ENCODE data around the gene DTD1.

Gene DTD1

GRCh38 chr20:18635380-18635779 is 47.5 kb downstream of the DTD1 start:
- Histone ChIP-seq H3K36me3 (ENCODE audit: insufficient read depth, low read length) (no peaks in the 10 kb centered on the region), H3K4me1 (ENCODE audit: control insufficient read depth, insufficient read depth, low read length, unreplicated experiment) (no peaks in the 10 kb centered on the region), H2AFZ (ENCODE audit: low read length, unreplicated experiment) (no peak overlapping the region), H3K4me3 (ENCODE audit: low read depth, low read length) (no peak overlapping the region), H3K79me2 (ENCODE audit: control insufficient read depth, insufficient read depth, low read length, unreplicated experiment) (no peaks in the 10 kb centered on the region), H3K27ac (ENCODE audit: low read depth, low read length) (no peak overlapping the region), H3K27me3 (ENCODE audit: insufficient read depth, low read length) (no peaks in the 10 kb centered on the region)

- no peak overlapping the region for H2AFZ ChIP-seq (ENCODE audit: low read length, unreplicated experiment)
- no peak overlapping the region for H3K4me3 ChIP-seq (ENCODE audit: low read depth, low read length)
- no peaks in the 10 kb centered on the region for H3K27me3 ChIP-seq (ENCODE audit: insufficient read depth, low read length)
- no peaks in the 10 kb centered on the region for H3K36me3 ChIP-seq (ENCODE audit: insufficient read depth, low read length)
- no peaks in the 10 kb centered on the region for H3K4me1 ChIP-seq (ENCODE audit: control insufficient read depth, insufficient read depth, low read length, unreplicated experiment)
- H3K27ac ChIP-seq (ENCODE audit: low read depth, low read length) = no peak overlapping the region
- H3K79me2 ChIP-seq (ENCODE audit: control insufficient read depth, insufficient read depth, low read length, unreplicated experiment) = no peaks in the 10 kb centered on the region
Observed at GRCh38 chr20:18637224-18637623, 49.4 kb downstream of the DTD1 start.

- Histone ChIP-seq H3K27me3 (ENCODE audit: insufficient read depth, low read length) (no peaks in the 10 kb centered on the region), H3K4me1 (ENCODE audit: control insufficient read depth, insufficient read depth, low read length, unreplicated experiment) (no peaks in the 10 kb centered on the region), H3K36me3 (ENCODE audit: insufficient read depth, low read length) (no peaks in the 10 kb centered on the region)
Observed at GRCh38 chr20:18638768-18639167, 50.9 kb downstream of the DTD1 start.

GRCh38 chr20:18639501-18639979 is 51.7 kb downstream of the DTD1 start:
- Histone ChIP-seq H3K79me2 (ENCODE audit: control insufficient read depth, insufficient read depth, low read length, unreplicated experiment) (no peaks in the 10 kb centered on the region), H3K36me3 (ENCODE audit: insufficient read depth, low read length) (no peaks in the 10 kb centered on the region), H3K27ac (ENCODE audit: low read depth, low read length) (no peak overlapping the region), H3K27me3 (ENCODE audit: insufficient read depth, low read length) (no peaks in the 10 kb centered on the region), H3K4me1 (ENCODE audit: control insufficient read depth, insufficient read depth, low read length, unreplicated experiment) (no peaks in the 10 kb centered on the region), H2AFZ (ENCODE audit: low read length, unreplicated experiment) (no peak overlapping the region), H3K4me3 (ENCODE audit: low read depth, low read length) (no peak overlapping the region)

More at GRCh38 chr20:18638768-18639167, 50.9 kb downstream of the DTD1 start:
- Histone ChIP-seq H3K79me2 (ENCODE audit: control insufficient read depth, insufficient read depth, low read length, unreplicated experiment) (no peaks in the 10 kb centered on the region), H3K4me3 (ENCODE audit: low read depth, low read length) (no peak overlapping the region), H2AFZ (ENCODE audit: low read length, unreplicated experiment) (no peak overlapping the region), H3K27ac (ENCODE audit: low read depth, low read length) (no peak overlapping the region)

- Histone ChIP-seq H3K27me3 (ENCODE audit: insufficient read depth, low read length) (no peaks in the 10 kb centered on the region), H3K4me1 (ENCODE audit: control insufficient read depth, insufficient read depth, low read length, unreplicated experiment) (no peaks in the 10 kb centered on the region), H2AFZ (ENCODE audit: low read length, unreplicated experiment) (no peak overlapping the region), H3K79me2 (ENCODE audit: control insufficient read depth, insufficient read depth, low read length, unreplicated experiment) (no peaks in the 10 kb centered on the region), H3K4me3 (ENCODE audit: low read depth, low read length) (no peak overlapping the region), H3K36me3 (ENCODE audit: insufficient read depth, low read length) (no peaks in the 10 kb centered on the region), H3K27ac (ENCODE audit: low read depth, low read length) (no peak overlapping the region)
Observed at GRCh38 chr20:18645196-18645745, 57.4 kb downstream of the DTD1 start.

- no peak overlapping the region for H2AFZ ChIP-seq (ENCODE audit: low read length, unreplicated experiment)
- H3K4me1 ChIP-seq (ENCODE audit: control insufficient read depth, insufficient read depth, low read length, unreplicated experiment) = no peaks in the 10 kb centered on the region
- H3K36me3 ChIP-seq (ENCODE audit: insufficient read depth, low read length) = no peaks in the 10 kb centered on the region
- no peaks in the 10 kb centered on the region for H3K27me3 ChIP-seq (ENCODE audit: insufficient read depth, low read length)
- H3K79me2 ChIP-seq (ENCODE audit: control insufficient read depth, insufficient read depth, low read length, unreplicated experiment) = no peaks in the 10 kb centered on the region
- H3K4me3 ChIP-seq (ENCODE audit: low read depth, low read length) = no peak overlapping the region
- no peak overlapping the region for H3K27ac ChIP-seq (ENCODE audit: low read depth, low read length)
Observed at GRCh38 chr20:18645851-18646250, 58.0 kb downstream of the DTD1 start.

GRCh38 chr20:18647777-18648176 is 59.9 kb downstream of the DTD1 start:
- Histone ChIP-seq H3K27ac (ENCODE audit: low read depth, low read length) (no peak overlapping the region), H3K4me3 (ENCODE audit: low read depth, low read length) (no peak overlapping the region), H3K4me1 (ENCODE audit: control insufficient read depth, insufficient read depth, low read length, unreplicated experiment) (no peaks in the 10 kb centered on the region), H3K79me2 (ENCODE audit: control insufficient read depth, insufficient read depth, low read length, unreplicated experiment) (no peaks in the 10 kb centered on the region), H3K27me3 (ENCODE audit: insufficient read depth, low read length) (no peaks in the 10 kb centered on the region), H2AFZ (ENCODE audit: low read length, unreplicated experiment) (no peak overlapping the region), H3K36me3 (ENCODE audit: insufficient read depth, low read length) (no peaks in the 10 kb centered on the region)

GRCh38 chr20:18650224-18650623 is 62.4 kb downstream of the DTD1 start:
- H3K4me3 ChIP-seq (ENCODE audit: low read depth, low read length) = no peak overlapping the region
- H3K27ac ChIP-seq (ENCODE audit: low read depth, low read length) = no peak overlapping the region
- no peak overlapping the region for H2AFZ ChIP-seq (ENCODE audit: low read length, unreplicated experiment)
- H3K27me3 ChIP-seq (ENCODE audit: insufficient read depth, low read length) = no peaks in the 10 kb centered on the region
- H3K36me3 ChIP-seq (ENCODE audit: insufficient read depth, low read length) = no peaks in the 10 kb centered on the region
- no peaks in the 10 kb centered on the region for H3K4me1 ChIP-seq (ENCODE audit: control insufficient read depth, insufficient read depth, low read length, unreplicated experiment)
- H3K79me2 ChIP-seq (ENCODE audit: control insufficient read depth, insufficient read depth, low read length, unreplicated experiment) = no peaks in the 10 kb centered on the region

GRCh38 chr20:18653736-18654447 is 66.0 kb downstream of the DTD1 start:
- H3K79me2 ChIP-seq (ENCODE audit: control insufficient read depth, insufficient read depth, low read length, unreplicated experiment) = no peaks in the 10 kb centered on the region
- H2AFZ ChIP-seq (ENCODE audit: low read length, unreplicated experiment) = no peak overlapping the region
- H3K4me1 ChIP-seq (ENCODE audit: control insufficient read depth, insufficient read depth, low read length, unreplicated experiment) = peaks cover 11% of the 10 kb centered on the region
- no peaks in the 10 kb centered on the region for H3K36me3 ChIP-seq (ENCODE audit: insufficient read depth, low read length)
- H3K27ac ChIP-seq (ENCODE audit: low read depth, low read length) = no peak overlapping the region
- no peak overlapping the region for H3K4me3 ChIP-seq (ENCODE audit: low read depth, low read length)
- no peaks in the 10 kb centered on the region for H3K27me3 ChIP-seq (ENCODE audit: insufficient read depth, low read length)

- Histone ChIP-seq H3K79me2 (ENCODE audit: control insufficient read depth, insufficient read depth, low read length, unreplicated experiment) (no peaks in the 10 kb centered on the region), H3K36me3 (ENCODE audit: insufficient read depth, low read length) (no peaks in the 10 kb centered on the region), H3K4me1 (ENCODE audit: control insufficient read depth, insufficient read depth, low read length, unreplicated experiment) (peaks cover 11% of the 10 kb centered on the region), H3K4me3 (ENCODE audit: low read depth, low read length) (no peak overlapping the region), H3K27me3 (ENCODE audit: insufficient read depth, low read length) (no peaks in the 10 kb centered on the region), H2AFZ (ENCODE audit: low read length, unreplicated experiment) (no peak overlapping the region), H3K27ac (ENCODE audit: low read depth, low read length) (no peak overlapping the region)
Observed at GRCh38 chr20:18654448-18654773, 66.6 kb downstream of the DTD1 start.

GRCh38 chr20:18657575-18657974 is 69.7 kb downstream of the DTD1 start:
- Histone ChIP-seq H3K36me3 (ENCODE audit: insufficient read depth, low read length) (no peaks in the 10 kb centered on the region), H3K79me2 (ENCODE audit: control insufficient read depth, insufficient read depth, low read length, unreplicated experiment) (no peaks in the 10 kb centered on the region), H3K27ac (ENCODE audit: low read depth, low read length) (peak overlapping the region; percentile 60), H3K4me3 (ENCODE audit: low read depth, low read length) (no peak overlapping the region), H3K27me3 (ENCODE audit: insufficient read depth, low read length) (no peaks in the 10 kb centered on the region), H2AFZ (ENCODE audit: low read length, unreplicated experiment) (peak overlapping the region; percentile 31), H3K4me1 (ENCODE audit: control insufficient read depth, insufficient read depth, low read length, unreplicated experiment) (peaks cover 11% of the 10 kb centered on the region)

Measured in ACC112 (cell line).